ENCODE results near the gene ABHD12B.

- TF ChIP-seq TSHZ1 (CRISPR knock-in tag; IDR thresholded peaks at IDR 0.05) (no peak), BRCA1 (IDR thresholded peaks at IDR 0.05) (no peak), BRCA1 (CRISPR knock-in tag; IDR thresholded peaks at IDR 0.05) (no peak), CEBPZ (IDR thresholded peaks at IDR 0.05; ENCODE audit: borderline replicate concordance, low read depth, low read length) (no peak), CBX8 (IDR thresholded peaks at IDR 0.05; ENCODE audit: borderline replicate concordance, extremely low read depth, low read depth, low read length, poor library complexity, severe bottlenecking) (no peak), FOXP1 (CRISPR knock-in tag; IDR thresholded peaks at IDR 0.05) (no peak), CTCF (IDR thresholded peaks at IDR 0.05 in 2 of 3, conservative IDR thresholded peaks at IDR 0.05 in 1 of 3; ENCODE audit: insufficient read depth in 2 of 3, low read depth in 1 of 3, low read length in 3 of 3) (no peak), ARID3B (CRISPR knock-in tag; IDR thresholded peaks at IDR 0.05; ENCODE audit: borderline replicate concordance) (no peak), JUNB (CRISPR knock-in tag; conservative IDR thresholded peaks at IDR 0.05) (no peak), PHB2 (IDR thresholded peaks at IDR 0.05; ENCODE audit: low read depth) (no peak), ASH1L (IDR thresholded peaks at IDR 0.05; ENCODE audit: borderline replicate concordance, low read depth, partially characterized antibody) (no peak), EP300 (IDR thresholded peaks at IDR 0.05; ENCODE audit: low read length) (no peak)
These were observed 38.8 kb upstream of the ABHD12B start for GRCh38 chr14:50832935-50833630.
